Prostate gland (tissue), 2 donors: Measurements from ENCODE around the gene MDC1.

Experiments used
- CTCF ChIP-seq, 4 experiments: fragments of 200-600 bp in 2 of 4; fragments of 450-650 bp in 2 of 4; sonication (generic) in 2 of 4; IDR thresholded peaks; 1 replicate in 3 of 4; 2 replicates in 1 of 4; pipeline ENCODE4 v1.5.1; 2016 to 2019; ENCODE audit warnings: antibody characterized with exemption in 4 of 4, mild to moderate bottlenecking in 2 of 4, moderate library complexity in 2 of 4
- POLR2A ChIP-seq: fragments of 450-650 bp; IDR thresholded peaks from one replicate; pipeline ENCODE4 v1.6.1; 2016; ENCODE audit warnings: antibody characterized with exemption, mild to moderate bottlenecking
- POLR2AphosphoS5 ChIP-seq: sonication (generic); formaldehyde crosslinking; IDR thresholded peaks from one replicate; pipeline ENCODE4 v1.6.1; 2017; ENCODE audit warnings: antibody characterized with exemption

DNA sequence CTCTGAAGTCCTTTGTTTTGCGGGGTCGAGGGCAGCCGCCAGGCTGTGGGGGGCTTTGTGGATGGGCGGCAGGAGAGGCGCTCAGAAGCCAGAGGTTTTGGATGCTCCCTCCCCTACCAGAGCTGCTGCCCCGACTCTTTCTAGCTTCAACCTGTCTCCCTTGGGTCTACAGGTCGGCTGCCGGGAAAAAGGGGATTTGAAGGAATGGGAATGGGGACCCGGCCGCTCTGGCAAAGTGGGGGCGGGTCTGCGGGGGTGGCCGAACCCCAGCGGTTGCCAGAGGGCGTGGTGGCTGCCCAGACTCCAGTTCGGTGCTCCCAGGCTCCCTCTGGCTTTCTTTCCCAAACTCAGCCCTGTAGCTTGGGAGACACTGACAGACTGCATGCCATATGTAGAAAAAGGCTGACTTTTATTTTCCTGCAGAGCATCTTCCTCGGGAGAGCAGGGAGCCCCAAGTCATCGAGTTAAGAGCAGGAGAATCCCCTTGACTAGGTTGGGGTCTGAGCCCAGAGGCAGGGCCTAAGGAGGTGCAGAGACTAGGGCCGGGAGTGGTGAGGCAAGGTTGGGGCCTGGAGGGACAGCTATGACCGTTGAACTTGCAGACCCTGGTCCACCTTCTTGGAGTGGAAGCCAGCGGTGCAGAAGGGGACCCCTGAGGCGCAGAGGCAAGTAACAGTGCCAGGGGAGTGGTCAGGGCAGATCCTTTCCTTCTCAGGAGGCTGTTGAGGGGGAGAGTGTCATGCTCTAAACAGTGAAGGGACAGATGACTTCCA lies 29.2 kb downstream of the MDC1 start:
- TF ChIP-seq POLR2A (no peak), POLR2AphosphoS5 (no peak), CTCF (IDR thresholded peaks at IDR 0.05) (peak in 1 of 4 experiments; percentile 29)
